Measurements from ENCODE around the gene MX1. TPM values are rescaled to one million over a fixed set of nuclear protein-coding genes. Genes with fewer than 3 reads are reported as not detected.

MX1 gene
- total RNA-seq, 1 donor from 2014 or later: 25.0 TPM

GRCh38 chr21:41447356-41447755, 21.3 kb downstream of the MX1 start:
- no peak for TF ChIP-seq CTCF (conservative IDR thresholded peaks at IDR 0.05; ENCODE audit: low read depth, low read length)

DNA sequence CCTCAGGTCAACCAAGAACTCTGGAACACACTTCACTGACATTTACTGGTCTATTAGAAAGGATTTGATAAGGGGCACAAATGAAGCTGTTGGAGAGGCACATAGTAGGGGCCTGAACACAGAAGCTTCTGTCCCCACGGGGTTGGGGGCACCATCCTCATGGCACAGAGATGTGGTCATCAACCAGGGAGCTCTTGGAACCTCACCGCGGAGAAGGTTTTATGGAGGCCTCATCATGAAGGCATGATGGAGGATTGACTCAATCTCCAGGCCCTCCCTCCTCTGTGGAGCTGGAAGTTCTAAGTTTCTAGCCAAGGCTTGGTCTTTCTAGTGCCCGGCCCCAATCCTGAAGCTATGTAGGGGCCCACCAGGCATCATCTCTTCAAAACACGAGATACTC, 23.6 kb downstream of the MX1 start:
- H3K4me3 ChIP-seq (ENCODE audit: low read depth, low read length): no peak overlapping the region
- DNase-seq (ENCODE audit: low read depth): no peak
- TF ChIP-seq CTCF (conservative IDR thresholded peaks at IDR 0.05; ENCODE audit: low read depth, low read length): no peak

More at GRCh38 chr21:41447356-41447755, 21.3 kb downstream of the MX1 start:
- no peak for DNase-seq (ENCODE audit: low read depth)
- H3K4me3 ChIP-seq (ENCODE audit: low read depth, low read length): no peak overlapping the region

- no peak for TF ChIP-seq CTCF (conservative IDR thresholded peaks at IDR 0.05; ENCODE audit: low read depth, low read length)
- H3K4me3 ChIP-seq (ENCODE audit: low read depth, low read length): no peak overlapping the region
- DNase-seq (ENCODE audit: low read depth): no peak
Observed at GRCh38 chr21:41451753-41452676, 26.0 kb downstream of the MX1 start.

DNA sequence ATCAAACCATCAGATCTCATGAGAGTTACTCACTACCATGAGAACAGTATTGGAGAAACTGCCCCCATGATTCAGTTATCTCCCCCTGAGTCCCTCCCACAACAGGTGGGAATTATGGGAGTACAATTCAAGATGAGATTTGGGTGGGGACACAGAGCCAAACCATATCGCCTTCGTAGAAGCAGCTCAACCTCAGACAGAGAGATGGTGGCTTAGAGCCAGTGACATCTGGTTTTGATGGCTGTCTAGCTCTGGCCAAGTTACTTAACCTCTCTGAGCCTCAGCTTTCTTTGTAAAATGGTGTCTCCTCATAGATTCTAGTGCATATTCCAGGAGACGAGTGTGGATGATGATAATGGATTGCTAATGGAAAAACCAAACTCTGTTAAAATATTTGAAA, 27.2 kb downstream of the MX1 start:
- DNase-seq (ENCODE audit: low read depth): no peak
- no peak overlapping the region for H3K4me3 ChIP-seq (ENCODE audit: low read depth, low read length)
- no peak for TF ChIP-seq CTCF (conservative IDR thresholded peaks at IDR 0.05; ENCODE audit: low read depth, low read length)

GRCh38 chr21:41453761-41454160, 27.7 kb downstream of the MX1 start:
- DNase-seq (ENCODE audit: low read depth): no peak
- TF ChIP-seq CTCF (conservative IDR thresholded peaks at IDR 0.05; ENCODE audit: low read depth, low read length): no peak
- H3K4me3 ChIP-seq (ENCODE audit: low read depth, low read length): no peak overlapping the region

DNA sequence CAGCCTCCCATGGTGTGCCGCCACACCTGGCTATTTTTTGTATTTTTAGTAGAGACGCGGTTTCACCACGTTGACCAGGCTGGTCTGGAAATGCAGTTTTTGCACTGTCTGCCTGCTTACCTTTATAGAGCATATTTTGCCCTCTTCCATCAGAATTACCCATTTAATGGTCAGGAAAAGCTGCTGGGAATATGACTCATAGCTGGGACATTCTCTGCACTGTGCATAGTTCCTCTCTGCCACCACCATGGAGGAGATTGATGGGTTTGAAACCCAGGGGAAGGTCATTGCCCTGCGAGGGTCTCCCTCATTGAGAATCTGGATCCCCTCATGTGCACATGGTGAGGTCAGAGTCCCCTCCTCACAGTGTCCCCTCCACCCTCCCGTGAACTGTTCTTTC, 32.1 kb downstream of the MX1 start:
- no peak for TF ChIP-seq CTCF (conservative IDR thresholded peaks at IDR 0.05; ENCODE audit: low read depth, low read length)
- DNase-seq (ENCODE audit: low read depth): no peak

GRCh38 chr21:41458559-41458958, 32.5 kb downstream of the MX1 start:
- no peak for DNase-seq (ENCODE audit: low read depth)
- no peak for TF ChIP-seq CTCF (conservative IDR thresholded peaks at IDR 0.05; ENCODE audit: low read depth, low read length)
- H3K4me3 ChIP-seq (ENCODE audit: low read depth, low read length): no peak overlapping the region

More for the DNA sequence above, 32.1 kb downstream of the MX1 start:
- H3K4me3 ChIP-seq (ENCODE audit: low read depth, low read length): no peak overlapping the region
